Vagina (tissue), 2 donors: ENCODE results near the gene STAT4. TPM values are rescaled to one million over a fixed set of nuclear protein-coding genes. Genes with fewer than 3 reads are reported as not detected.

Experiments used
- DNase-seq, 2 donors: peaks; one replicate each; pipeline ENCODE4 v3.0.0-alpha.2; 2017; ENCODE audit errors: extremely low spot score in 2 of 2
- H3K27ac ChIP-seq: fragments of 200-600 bp; sonication (generic); one replicate; pipeline ENCODE4 v1.5.1; 2019
- H3K27me3 ChIP-seq: fragments of 200-600 bp; sonication (generic); one replicate; pipeline ENCODE4 v1.5.1; 2019
- H3K36me3 ChIP-seq, 2 donors: fragments of 200-600 bp; sonication (generic); one replicate each; pipeline ENCODE4 v1.5.1; 2017 to 2019
- H3K4me1 ChIP-seq: fragments of 200-600 bp; sonication (generic); one replicate; pipeline ENCODE4 v1.5.1; 2019
- H3K4me3 ChIP-seq, 2 donors: fragments of 200-600 bp; sonication (generic); 1 replicate in 1 of 2; 2 replicates in 1 of 2; pipeline ENCODE4 v1.5.1; 2016 to 2019
- H3K9me3 ChIP-seq: fragments of 200-600 bp; sonication (generic); one replicate; pipeline ENCODE4 v1.5.1; 2019
- POLR2A ChIP-seq, 2 donors: fragments of 450-650 bp; IDR thresholded peaks; one replicate each; pipeline ENCODE4 v1.6.1; 2017; ENCODE audit warnings: antibody characterized with exemption in 2 of 2, mild to moderate bottlenecking in 2 of 2, moderate library complexity in 2 of 2
- POLR2AphosphoS5 ChIP-seq, 2 donors: sonication (generic); formaldehyde crosslinking; IDR thresholded peaks; one replicate each; pipeline ENCODE4 v1.9.0; 2017; ENCODE audit warnings: antibody characterized with exemption in 2 of 2, mild to moderate bottlenecking in 2 of 2, low read depth in 1 of 2; ENCODE audit not compliant: insufficient read depth in 1 of 2
- intact Hi-C: fragments of 100-400 bp; cut with DNase I; formaldehyde crosslinking; loops from one replicate; pipeline ENCODE4 v1.15.1; 2023
- total RNA-seq: library from RNA; depleted of rRNA; stranded (reverse); fragments of >200 nt; gene quantifications from one replicate; pipeline ENCODE4 v1.2.3, GENCODE V29; 2016
- TF ChIP-seq, protein P1 (sequence below), 3 experiments: fragments of 450-650 bp in 2 of 3; fragments of 200-600 bp in 1 of 3; sonication (generic) in 1 of 3; IDR thresholded peaks; one replicate each; pipeline ENCODE4 v1.5.1; 2017 to 2019; ENCODE audit warnings: antibody characterized with exemption in 3 of 3, mild to moderate bottlenecking in 2 of 3, moderate library complexity in 2 of 3

STAT4 gene
- total RNA-seq, 1 donor from 2014 or later, result 9.1 TPM

DNA sequence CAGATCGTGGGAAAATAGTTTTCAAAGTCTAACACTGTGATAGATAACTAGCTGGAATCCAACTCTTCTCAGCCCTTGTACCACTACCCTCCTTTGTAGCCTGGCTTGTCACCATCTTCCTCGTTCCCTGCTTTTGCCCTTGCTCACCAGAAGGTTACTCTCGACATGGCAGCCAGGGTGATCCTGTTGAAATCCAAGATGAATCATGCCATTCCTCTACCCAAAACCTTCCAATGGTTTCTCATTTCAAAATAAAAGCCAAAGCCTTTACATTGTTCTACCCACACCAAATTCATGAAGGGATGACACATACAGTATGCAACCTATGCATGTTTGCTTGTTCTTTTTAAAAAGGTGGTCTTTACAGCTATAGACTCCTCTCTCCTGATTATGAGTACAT, 45.7 kb downstream of the STAT4 start:
- TF ChIP-seq POLR2A (IDR thresholded peaks at IDR 0.05) (no peak), POLR2AphosphoS5 (IDR thresholded peaks at IDR 0.05; ENCODE audit: insufficient read depth in 1 of 2, low read depth in 1 of 2) (no peak)
- TF ChIP-seq, protein P1, sequence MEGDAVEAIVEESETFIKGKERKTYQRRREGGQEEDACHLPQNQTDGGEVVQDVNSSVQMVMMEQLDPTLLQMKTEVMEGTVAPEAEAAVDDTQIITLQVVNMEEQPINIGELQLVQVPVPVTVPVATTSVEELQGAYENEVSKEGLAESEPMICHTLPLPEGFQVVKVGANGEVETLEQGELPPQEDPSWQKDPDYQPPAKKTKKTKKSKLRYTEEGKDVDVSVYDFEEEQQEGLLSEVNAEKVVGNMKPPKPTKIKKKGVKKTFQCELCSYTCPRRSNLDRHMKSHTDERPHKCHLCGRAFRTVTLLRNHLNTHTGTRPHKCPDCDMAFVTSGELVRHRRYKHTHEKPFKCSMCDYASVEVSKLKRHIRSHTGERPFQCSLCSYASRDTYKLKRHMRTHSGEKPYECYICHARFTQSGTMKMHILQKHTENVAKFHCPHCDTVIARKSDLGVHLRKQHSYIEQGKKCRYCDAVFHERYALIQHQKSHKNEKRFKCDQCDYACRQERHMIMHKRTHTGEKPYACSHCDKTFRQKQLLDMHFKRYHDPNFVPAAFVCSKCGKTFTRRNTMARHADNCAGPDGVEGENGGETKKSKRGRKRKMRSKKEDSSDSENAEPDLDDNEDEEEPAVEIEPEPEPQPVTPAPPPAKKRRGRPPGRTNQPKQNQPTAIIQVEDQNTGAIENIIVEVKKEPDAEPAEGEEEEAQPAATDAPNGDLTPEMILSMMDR (IDR thresholded peaks at IDR 0.05), result no peak
- Histone ChIP-seq H3K4me3 (no peak overlapping the region), H3K27ac (no peak overlapping the region), H3K27me3 (no peaks in the 10 kb centered on the region), H3K9me3 (no peaks in the 10 kb centered on the region), H3K4me1 (no peaks in the 10 kb centered on the region), H3K36me3 (no peaks in the 10 kb centered on the region)
- DNase-seq, result no peak
- intact Hi-C loops, result no loop called here

DNA sequence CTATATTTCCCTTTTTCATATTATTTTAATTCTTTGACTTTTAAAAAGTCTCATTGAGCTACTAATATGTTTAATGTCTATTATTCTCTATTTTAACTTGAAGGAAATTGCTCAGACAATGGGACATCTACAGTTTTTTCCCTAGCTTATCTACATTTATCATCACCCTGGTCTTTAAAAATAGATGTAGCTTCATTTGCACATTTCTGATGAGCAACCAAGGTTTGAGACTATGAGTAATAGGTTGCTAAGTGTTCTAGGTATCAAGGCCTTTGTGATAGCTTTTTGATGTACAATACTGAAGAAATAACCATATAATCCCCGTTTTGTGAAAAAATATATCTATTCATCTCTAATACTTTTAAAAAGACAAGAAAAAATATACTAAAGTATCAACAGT, 47.0 kb downstream of the STAT4 start:
- Histone ChIP-seq H3K4me1 (no peaks in the 10 kb centered on the region), H3K4me3 (no peak overlapping the region), H3K27ac (no peak overlapping the region), H3K27me3 (no peaks in the 10 kb centered on the region), H3K9me3 (no peaks in the 10 kb centered on the region), H3K36me3 (no peaks in the 10 kb centered on the region)
- TF ChIP-seq, protein P1 (IDR thresholded peaks at IDR 0.05), result no peak
- TF ChIP-seq POLR2AphosphoS5 (IDR thresholded peaks at IDR 0.05; ENCODE audit: insufficient read depth in 1 of 2, low read depth in 1 of 2), result no peak
- no peak for TF ChIP-seq POLR2A (IDR thresholded peaks at IDR 0.05)
- intact Hi-C loops, result no loop called here
- no peak for DNase-seq

DNA sequence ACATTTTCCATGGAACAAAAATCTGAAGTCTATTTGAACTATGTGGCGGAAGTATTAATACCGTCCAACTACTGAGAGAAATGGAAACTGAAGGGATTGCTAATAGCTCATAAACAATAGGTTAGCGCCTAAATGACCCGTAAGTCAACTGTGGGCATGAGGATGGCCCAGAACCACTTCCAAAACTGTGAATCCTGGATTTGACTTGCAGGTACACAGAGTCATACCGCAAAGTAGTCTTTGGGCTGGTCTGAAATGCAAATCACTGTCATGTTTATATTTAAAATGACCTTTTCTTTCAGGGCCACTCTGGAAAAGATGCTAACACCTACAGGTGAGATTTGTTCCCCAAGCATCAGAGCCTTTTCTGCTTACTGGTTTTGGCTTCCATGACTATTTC, 50.6 kb downstream of the STAT4 start:
- H3K4me1 ChIP-seq, result no peaks in the 10 kb centered on the region
- intact Hi-C loops, result no loop called here
- H3K36me3 ChIP-seq, result no peaks in the 10 kb centered on the region
- H3K9me3 ChIP-seq, result no peaks in the 10 kb centered on the region
- no peaks in the 10 kb centered on the region for H3K27me3 ChIP-seq
- no peak overlapping the region for H3K4me3 ChIP-seq
- no peak overlapping the region for H3K27ac ChIP-seq
- TF ChIP-seq POLR2AphosphoS5 (IDR thresholded peaks at IDR 0.05; ENCODE audit: insufficient read depth in 1 of 2, low read depth in 1 of 2), result no peak
- TF ChIP-seq, protein P1 (IDR thresholded peaks at IDR 0.05), result no peak
- TF ChIP-seq POLR2A (IDR thresholded peaks at IDR 0.05), result no peak
- no peak for DNase-seq

DNA sequence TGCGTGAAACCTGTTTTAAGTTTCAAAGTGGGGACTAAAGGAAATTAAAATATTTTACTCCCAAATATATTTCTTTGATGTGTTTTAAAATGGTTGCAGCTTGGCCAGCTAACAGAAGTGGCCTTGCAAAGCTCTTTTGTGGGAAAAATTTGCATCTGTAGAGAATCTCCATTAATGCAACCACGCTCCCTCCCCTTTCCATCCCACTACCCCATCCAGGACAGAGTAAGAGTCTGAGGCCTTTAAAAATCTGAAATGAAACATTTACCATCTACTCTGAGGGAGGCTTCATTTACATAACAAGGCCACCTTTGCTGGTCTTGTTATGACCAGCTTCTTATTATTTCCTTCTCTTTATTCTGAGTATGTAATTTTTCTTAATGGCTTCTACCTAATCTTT, 63.5 kb downstream of the STAT4 start:
- no peaks in the 10 kb centered on the region for H3K4me1 ChIP-seq
- H3K27me3 ChIP-seq, result no peaks in the 10 kb centered on the region
- no peak overlapping the region for H3K4me3 ChIP-seq
- H3K36me3 ChIP-seq, result no peaks in the 10 kb centered on the region
- intact Hi-C loops, result no loop called here
- no peak overlapping the region for H3K27ac ChIP-seq
- TF ChIP-seq, protein P1 (IDR thresholded peaks at IDR 0.05), result no peak
- no peak for TF ChIP-seq POLR2AphosphoS5 (IDR thresholded peaks at IDR 0.05; ENCODE audit: insufficient read depth in 1 of 2, low read depth in 1 of 2)
- no peak for TF ChIP-seq POLR2A (IDR thresholded peaks at IDR 0.05)
- no peaks in the 10 kb centered on the region for H3K9me3 ChIP-seq
- no peak for DNase-seq

DNA sequence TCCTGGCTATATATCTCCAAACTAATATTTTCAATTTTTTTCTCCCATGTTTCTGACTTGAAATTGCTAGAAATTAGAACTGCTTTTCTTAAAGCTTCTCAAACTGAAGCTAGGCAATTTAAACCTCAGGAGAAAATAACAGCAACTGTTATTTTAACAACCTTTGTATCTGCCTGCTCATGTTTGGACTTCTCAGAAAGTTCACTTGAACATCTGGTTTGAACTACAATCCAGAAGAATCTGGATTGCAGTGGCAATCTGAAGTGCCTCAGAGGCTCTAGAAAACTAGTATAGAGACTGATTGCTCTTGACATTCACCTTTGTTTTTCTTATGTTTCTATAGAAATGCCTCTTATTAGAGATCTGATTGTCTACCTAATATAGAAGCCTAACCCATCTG, 64.1 kb downstream of the STAT4 start:
- Histone ChIP-seq H3K27ac (no peak overlapping the region), H3K4me3 (no peak overlapping the region), H3K27me3 (no peaks in the 10 kb centered on the region), H3K4me1 (no peaks in the 10 kb centered on the region), H3K36me3 (no peaks in the 10 kb centered on the region), H3K9me3 (no peaks in the 10 kb centered on the region)
- DNase-seq, result no peak
- intact Hi-C loops, result no loop called here
- TF ChIP-seq POLR2A (IDR thresholded peaks at IDR 0.05) (no peak), POLR2AphosphoS5 (IDR thresholded peaks at IDR 0.05; ENCODE audit: insufficient read depth in 1 of 2, low read depth in 1 of 2) (no peak)
- TF ChIP-seq, protein P1 (IDR thresholded peaks at IDR 0.05), result no peak
